Lower leg skin (tissue), 3 donors: ENCODE measurements around the gene DENND1A.

ENCODE experiments used
- CTCF ChIP-seq, 3 donors: fragments of 450-650 bp; IDR thresholded peaks; one replicate each; pipeline ENCODE4 v1.5.1; 2016; ENCODE audit warnings: antibody characterized with exemption in 3 of 3, mild to moderate bottlenecking in 3 of 3, moderate library complexity in 2 of 3
- POLR2A ChIP-seq, 2 donors: fragments of 450-650 bp; IDR thresholded peaks; one replicate each; pipeline ENCODE4 v1.6.1; 2016 to 2017; ENCODE audit warnings: antibody characterized with exemption in 2 of 2, mild to moderate bottlenecking in 1 of 2, moderate library complexity in 1 of 2

- no peak for TF ChIP-seq CTCF (IDR thresholded peaks at IDR 0.05)
- no peak for TF ChIP-seq POLR2A (IDR thresholded peaks at IDR 0.05)
Observed at GRCh38 chr9:123887837-123888236, 42.1 kb downstream of the DENND1A start.
